Mesenchymal stem cell (in vitro differentiated cells and primary cell): ENCODE measurements around the gene RPL28. TPM values are rescaled to one million over a fixed set of nuclear protein-coding genes. Genes with fewer than 3 reads are reported as not detected.

Experiments
- DNase-seq: peaks from one replicate; pipeline ENCODE4 v3.0.0-alpha.2; 2013
- H2AFZ ChIP-seq: one replicate; pipeline ENCODE4 v1.6.1; 2013; ENCODE audit warnings: low read depth, mild to moderate bottlenecking, control low read depth, inconsistent platforms, low read length, moderate library complexity
- H2AK5ac ChIP-seq: 2 replicates; pipeline ENCODE4 v1.6.1; 2013; ENCODE audit warnings: low read length, moderate library complexity, mild to moderate bottlenecking, inconsistent platforms; ENCODE audit not compliant: severe bottlenecking
- H2BK120ac ChIP-seq: one replicate; pipeline ENCODE4 v1.6.1; 2013; ENCODE audit warnings: low read depth, mild to moderate bottlenecking, inconsistent platforms, low read length, moderate library complexity
- H2BK12ac ChIP-seq, 2 experiments: one replicate each; pipeline ENCODE4 v1.6.1; 2013; ENCODE audit warnings: inconsistent platforms in 2 of 2, low read length in 2 of 2, mild to moderate bottlenecking in 2 of 2, moderate library complexity in 2 of 2, control low read depth in 1 of 2
- H2BK15ac ChIP-seq: one replicate; pipeline ENCODE4 v1.6.1; 2013; ENCODE audit warnings: mild to moderate bottlenecking, low read depth, inconsistent platforms; ENCODE audit not compliant: poor library complexity, severe bottlenecking
- H2BK5ac ChIP-seq: 2 replicates; pipeline ENCODE4 v1.6.1; 2013; ENCODE audit warnings: low read depth, mild to moderate bottlenecking, low read length, control low read depth, inconsistent platforms; ENCODE audit not compliant: poor library complexity, severe bottlenecking
- H3K14ac ChIP-seq, 2 experiments: one replicate each; pipeline ENCODE4 v1.6.1; 2013; ENCODE audit warnings: inconsistent platforms in 2 of 2, low read length in 2 of 2, control low read depth in 1 of 2, mild to moderate bottlenecking in 1 of 2, moderate library complexity in 1 of 2
- H3K18ac ChIP-seq, 2 experiments: one replicate each; pipeline ENCODE4 v1.6.1; 2013; ENCODE audit warnings: inconsistent platforms in 2 of 2, low read length in 2 of 2, control low read depth in 1 of 2, low read depth in 1 of 2, mild to moderate bottlenecking in 1 of 2
- H3K23ac ChIP-seq, 2 experiments: one replicate each; pipeline ENCODE4 v1.6.1; 2013; ENCODE audit warnings: inconsistent platforms in 2 of 2, low read length in 2 of 2, mild to moderate bottlenecking in 2 of 2, moderate library complexity in 2 of 2, control low read depth in 1 of 2
- H3K27ac ChIP-seq: 2 replicates; pipeline ENCODE4 v1.5.1; 2013; ENCODE audit warnings: mild to moderate bottlenecking, moderate library complexity, low read length, control low read depth, inconsistent platforms; ENCODE audit not compliant: poor library complexity, severe bottlenecking
- H3K27me3 ChIP-seq, 2 experiments: 2 replicates each; pipeline versions ENCODE4 v1.6.1 to v1.7.0; 2013; ENCODE audit warnings: low read length in 2 of 2, mild to moderate bottlenecking in 2 of 2, moderate library complexity in 2 of 2, control low read depth in 1 of 2, inconsistent platforms in 1 of 2; ENCODE audit not compliant: control insufficient read depth in 1 of 2, insufficient read depth in 1 of 2
- H3K36me3 ChIP-seq, 2 experiments: 2 replicates each; pipeline versions ENCODE4 v1.6.1 to v1.7.0; 2013; ENCODE audit warnings: low read length in 2 of 2, control low read depth in 1 of 2, inconsistent platforms in 1 of 2, low read depth in 1 of 2, mild to moderate bottlenecking in 1 of 2; ENCODE audit not compliant: insufficient read depth in 2 of 2, control insufficient read depth in 1 of 2
- H3K4ac ChIP-seq, 2 experiments: one replicate each; pipeline ENCODE4 v1.6.1; 2013; ENCODE audit warnings: inconsistent platforms in 2 of 2, low read length in 2 of 2, mild to moderate bottlenecking in 2 of 2, moderate library complexity in 2 of 2, control low read depth in 1 of 2, low read depth in 1 of 2
- H3K4me1 ChIP-seq: 2 replicates; pipeline ENCODE4 v1.6.1; 2013; ENCODE audit warnings: low read depth, low read length, control low read depth; ENCODE audit not compliant: control insufficient read depth, insufficient read depth
- H3K4me2 ChIP-seq: 2 replicates; pipeline ENCODE4 v1.6.1; 2013; ENCODE audit warnings: low read length, mild to moderate bottlenecking, inconsistent platforms; ENCODE audit not compliant: poor library complexity, severe bottlenecking
- H3K4me3 ChIP-seq, 2 experiments: 2 replicates each; pipeline versions ENCODE4 v1.5.1 to v1.7.0; 2013; ENCODE audit warnings: low read length in 2 of 2, mild to moderate bottlenecking in 2 of 2, control low read depth in 1 of 2, low read depth in 1 of 2; ENCODE audit not compliant: insufficient read depth in 1 of 2
- H3K79me1 ChIP-seq: replicated peaks from 2 replicates; pipeline ENCODE4 v1.6.1; 2013; ENCODE audit warnings: mild to moderate bottlenecking, control low read depth, low read length, inconsistent platforms; ENCODE audit not compliant: poor library complexity, severe bottlenecking
- H3K9ac ChIP-seq: 2 replicates; pipeline ENCODE4 v1.7.0; 2013; ENCODE audit warnings: mild to moderate bottlenecking, low read length, moderate library complexity
- H3K9me3 ChIP-seq: 2 replicates; pipeline ENCODE4 v1.7.0; 2013; ENCODE audit warnings: mild to moderate bottlenecking, low read length; ENCODE audit not compliant: control insufficient read depth
- H4K8ac ChIP-seq: one replicate; pipeline ENCODE4 v1.6.1; 2013; ENCODE audit warnings: inconsistent platforms, mild to moderate bottlenecking, low read length, moderate library complexity
- H4K91ac ChIP-seq: one replicate; pipeline ENCODE4 v1.6.1; 2013; ENCODE audit warnings: mild to moderate bottlenecking, low read length, inconsistent platforms
- WGBS: methylation state at CpG from one replicate; pipeline ENCODE4 v1.1.7; 2013; ENCODE audit warnings: mixed read lengths; 5-methylcytosine and 5-hydroxymethylcytosine counted together
- polyA plus RNA-seq, 2 experiments: library from polyadenylated mRNA; stranded (reverse); fragments of 200-250 nt; gene quantifications; one replicate each; pipeline ENCODE4 v1.2.3, GENCODE V29; 2013

RPL28 gene
- polyA plus RNA-seq (2013, experiment 1 of 2): 3,020 TPM
- polyA plus RNA-seq (2013, experiment 2 of 2): 2,919 TPM

DNA sequence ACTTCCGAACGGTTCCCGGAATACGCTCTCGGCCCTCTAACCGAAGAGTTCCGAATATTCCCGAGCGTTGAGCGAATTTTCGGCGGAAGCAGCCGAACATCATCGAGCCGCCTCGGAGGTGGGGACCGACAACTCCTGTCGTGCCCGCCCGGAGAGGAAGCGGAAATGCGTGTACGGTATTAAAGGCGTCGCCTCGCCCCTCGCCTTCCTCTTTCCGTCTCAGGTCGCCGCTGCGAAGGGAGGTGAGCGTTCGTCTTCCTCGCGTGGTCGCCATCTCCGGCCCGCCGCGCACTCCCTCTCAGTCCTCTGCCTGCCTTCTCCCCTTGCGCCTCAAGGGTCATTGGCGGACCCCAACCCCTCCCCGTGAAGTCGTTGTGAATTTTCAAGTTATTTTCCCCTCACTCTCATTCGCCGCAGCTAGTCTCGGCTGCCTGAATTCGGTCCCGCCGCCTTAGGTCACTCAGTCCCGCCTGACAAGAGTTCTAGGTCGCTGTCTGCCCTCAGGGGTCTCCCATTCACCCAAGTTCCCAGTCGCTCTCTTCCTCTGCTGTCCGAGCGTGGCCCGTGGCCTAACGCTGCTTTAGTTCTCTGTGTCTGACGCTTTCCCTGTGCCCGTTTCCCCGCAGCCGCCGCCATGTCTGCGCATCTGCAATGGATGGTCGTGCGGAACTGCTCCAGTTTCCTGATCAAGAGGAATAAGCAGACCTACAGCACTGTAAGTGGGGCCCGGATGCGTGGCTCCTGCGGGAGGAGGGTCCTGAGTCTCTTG lies at the start of gene RPL28:
Gene RPL28 (plus strand): TSS at position 209 of the 769 bp plus-strand sequence. CDS start 426 bp downstream, at position 635.
- peak within 1 kb of the TSS; percentile 67 for H3K4me2 ChIP-seq
- peak within 1 kb of the TSS; percentile 21 for H2BK120ac ChIP-seq
- H2AK5ac ChIP-seq: no peak within 1 kb of the TSS
- under 1% methylated on average over 68 of the region's 68 CpGs for WGBS
- peak within 1 kb of the TSS; percentile 97 for H3K27ac ChIP-seq
- peaks cover 8% of the 10 kb centered on the region for H3K79me1 ChIP-seq
- H4K8ac ChIP-seq: peak within 1 kb of the TSS; percentile 95
- H2BK12ac ChIP-seq: no peak within 1 kb of the TSS
- peaks cover 40 to 42% of the 10 kb centered on the region in 2 experiments for H3K36me3 ChIP-seq
- peak within 1 kb of the TSS in 1 of 2 experiments; percentile 56 for H3K14ac ChIP-seq
- H3K27me3 ChIP-seq: no peaks in the 10 kb centered on the region
- H3K9me3 ChIP-seq: no peaks in the 10 kb centered on the region
- H3K18ac ChIP-seq: peak within 1 kb of the TSS; percentile 67 to 71
- no peak within 1 kb of the TSS for H2BK15ac ChIP-seq
- H3K23ac ChIP-seq: peak within 1 kb of the TSS in 1 of 2 experiments; percentile 23
- peak; percentile 99 for DNase-seq
- H3K9ac ChIP-seq: peak within 1 kb of the TSS; percentile 98
- H4K91ac ChIP-seq: peak within 1 kb of the TSS; percentile 45
- H3K4me1 ChIP-seq: peaks cover 53% of the 10 kb centered on the region
- H3K4ac ChIP-seq: peak within 1 kb of the TSS; percentile 52 to 89
- no peak within 1 kb of the TSS for H2AFZ ChIP-seq
- no peak within 1 kb of the TSS for H2BK5ac ChIP-seq
- peak within 1 kb of the TSS; percentile 70 to 98 for H3K4me3 ChIP-seq

DNA sequence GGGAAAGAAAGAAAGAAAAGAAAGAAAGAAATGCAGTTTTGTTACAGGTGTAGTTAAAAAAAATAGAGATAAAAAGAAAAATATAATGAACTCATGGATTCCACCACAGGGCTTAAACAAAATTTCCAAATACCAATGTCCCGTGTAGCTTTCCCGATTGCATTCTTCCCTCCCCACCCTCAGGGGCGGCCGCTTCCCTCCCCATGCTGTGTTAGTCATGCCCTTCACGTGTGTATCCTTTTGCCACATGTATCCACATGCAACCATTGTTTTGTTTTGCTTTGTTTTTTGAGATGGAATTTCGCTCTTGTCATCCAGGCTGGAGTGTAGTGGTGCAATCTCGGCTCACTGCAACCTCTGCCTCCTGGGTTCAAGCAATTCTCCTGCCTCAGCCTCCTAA lies 49.6 kb upstream of the RPL28 start:
- Histone ChIP-seq H2BK120ac (no peak overlapping the region), H2AFZ (no peak overlapping the region), H3K4me2 (no peak overlapping the region), H3K23ac (no peak overlapping the region), H4K91ac (no peak overlapping the region), H3K4me1 (peaks cover 13% of the 10 kb centered on the region), H3K27me3 (peaks cover 0 to 13% of the 10 kb centered on the region in 2 experiments), H3K9me3 (no peaks in the 10 kb centered on the region), H3K18ac (no peak overlapping the region), H3K9ac (no peak overlapping the region), H2BK15ac (no peak overlapping the region), H2AK5ac (no peak overlapping the region), H4K8ac (no peak overlapping the region), H3K36me3 (no peaks in the 10 kb centered on the region), H3K27ac (no peak overlapping the region), H2BK5ac (no peak overlapping the region), H3K79me1 (peaks cover 8% of the 10 kb centered on the region), H3K4me3 (no peak overlapping the region), H2BK12ac (no peak overlapping the region), H3K14ac (no peak overlapping the region), H3K4ac (no peak overlapping the region)
- 78% methylated on average over 7 of the region's 7 CpGs for WGBS
- DNase-seq: no peak

DNA sequence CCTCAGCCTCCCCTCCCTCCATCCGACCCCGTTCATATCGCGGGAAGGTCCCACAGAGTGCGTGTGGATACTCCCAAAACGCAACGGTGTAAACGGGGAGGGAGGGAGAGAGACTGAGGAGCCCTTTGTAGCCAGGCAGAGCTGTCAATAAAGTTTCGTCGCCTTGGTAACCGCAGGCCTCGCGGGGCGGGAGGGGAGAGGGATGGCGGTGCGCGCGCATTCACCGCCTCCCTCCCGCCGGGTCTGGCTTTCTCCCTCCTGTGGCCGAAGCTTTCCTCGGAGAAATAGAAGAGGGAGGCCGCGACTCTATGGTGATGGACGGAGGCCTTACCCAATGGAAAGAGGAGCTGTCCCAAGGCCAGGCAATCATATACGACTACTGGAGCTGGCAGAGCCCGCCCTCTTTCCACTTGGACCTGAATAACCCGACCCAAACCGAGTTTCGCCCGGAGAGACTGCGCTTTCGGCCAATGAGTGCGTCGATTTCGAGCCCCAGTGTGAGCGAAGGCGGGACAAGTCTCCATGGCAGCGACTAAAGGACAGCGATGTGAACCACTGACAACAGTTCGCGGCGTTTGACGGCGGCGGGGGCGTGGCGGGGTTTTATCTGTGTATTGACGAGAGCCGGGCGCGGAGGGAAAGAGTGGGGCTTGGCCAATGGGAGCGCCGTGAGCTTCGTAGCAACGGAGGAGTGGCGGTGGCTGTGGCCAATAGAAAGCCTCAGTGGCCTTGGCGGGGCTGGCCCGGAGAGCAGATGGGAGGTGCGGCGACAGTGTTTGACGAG lies 46.4 kb upstream of the RPL28 start, which contains the start of gene KMT5C:
Gene KMT5C (plus strand): TSS at position 772 of the 784 bp plus-strand sequence. CDS start 2,061 bp downstream, outside the sequence.
- Histone ChIP-seq H3K79me1 (peaks cover 14% of the 10 kb centered on the region), H2BK12ac (peak within 1 kb of the TSS in 1 of 2 experiments; percentile 92), H4K8ac (peak within 1 kb of the TSS; percentile 88), H3K9ac (peak within 1 kb of the TSS; percentile 94), H2BK5ac (peak within 1 kb of the TSS; percentile 88), H2AK5ac (peak within 1 kb of the TSS; percentile 53), H3K4me3 (peak within 1 kb of the TSS; percentile 69 to 93), H3K4me1 (peaks cover 34% of the 10 kb centered on the region), H3K27me3 (peaks cover 0 to 9% of the 10 kb centered on the region in 2 experiments), H3K4me2 (peak within 1 kb of the TSS; percentile 98), H3K23ac (peak within 1 kb of the TSS in 1 of 2 experiments; percentile 94), H3K9me3 (no peaks in the 10 kb centered on the region), H2BK120ac (peak within 1 kb of the TSS; percentile 9), H4K91ac (peak within 1 kb of the TSS; percentile 79), H2BK15ac (peak within 1 kb of the TSS; percentile 70), H3K27ac (peak within 1 kb of the TSS; percentile 93), H3K18ac (peak within 1 kb of the TSS; percentile 70 to 97), H2AFZ (peak within 1 kb of the TSS; percentile 75), H3K14ac (peak within 1 kb of the TSS in 1 of 2 experiments; percentile 95), H3K4ac (peak within 1 kb of the TSS; percentile 58 to 98), H3K36me3 (peaks cover 16 to 27% of the 10 kb centered on the region in 2 experiments)
- peak; percentile 100 for DNase-seq
- under 1% methylated on average over 56 of the region's 63 CpGs for WGBS
